HG02840 (cell line): ENCODE results near the gene PON3.
A peak's percentile ranks its signal among the peaks of the same experiment; 100 is the strongest.

Source experiments
- ATAC-seq: cut with Tn5 transposase; IDR thresholded peaks from one replicate; pipeline ENCODE4 v1.9.1; 2021; ENCODE audit warnings: mild to moderate bottlenecking, moderate library complexity, moderate number of reproducible peaks; ENCODE audit not compliant: unreplicated experiment, low FRiP score

The PON3 gene

DNA sequence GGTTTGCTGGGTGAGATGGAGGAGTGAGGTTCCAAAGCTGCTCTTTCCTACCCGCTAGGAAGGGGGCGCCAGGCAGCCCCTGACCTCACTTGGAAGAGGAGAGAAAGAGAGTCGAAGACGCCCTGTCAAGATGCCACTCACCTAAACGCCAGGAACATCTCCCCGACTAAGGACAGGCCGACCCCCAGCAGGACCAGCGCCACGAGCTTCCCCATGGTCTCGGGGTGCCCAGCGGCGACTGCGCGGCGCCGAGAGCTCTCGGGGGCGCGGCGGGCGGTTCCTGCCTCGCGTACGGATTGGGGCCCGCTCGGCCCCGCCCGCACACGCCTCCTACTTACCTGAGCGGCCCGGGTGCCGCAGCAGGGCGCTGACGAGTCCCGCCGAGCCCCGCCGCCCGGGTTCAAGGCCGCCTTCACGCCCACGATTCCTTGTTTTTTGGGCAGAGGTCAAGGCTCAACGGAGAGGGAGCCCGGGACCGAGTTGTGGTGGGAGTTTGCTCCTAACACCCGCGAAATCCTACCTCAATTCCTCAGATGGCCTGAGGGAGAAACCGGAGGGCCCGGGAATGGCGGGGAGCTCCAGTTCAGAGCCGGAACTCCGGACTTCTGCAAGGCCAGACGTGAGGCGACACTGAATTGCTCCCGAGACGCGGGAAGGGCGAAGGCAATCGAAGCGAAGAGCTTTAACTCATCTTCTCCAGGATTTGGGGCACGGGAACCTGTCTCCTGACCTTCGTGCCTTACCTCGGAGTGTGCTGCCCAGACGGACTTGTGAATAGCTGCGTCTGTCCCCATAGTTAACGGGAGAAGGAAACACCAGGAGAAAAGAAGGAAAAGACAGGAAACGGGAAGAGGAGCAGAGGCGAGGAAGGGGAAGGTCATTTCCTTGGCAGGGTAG is at the start of gene PON3:
Gene PON3 (minus strand): TSS at position 240 of the 897 bp plus-strand sequence. CDS start 25 bp downstream, at position 215.
- no peak for ATAC-seq

GRCh38 chr7:95444796-95445195 is 48.6 kb upstream of the PON3 start:
- ATAC-seq: no peak

- no peak for ATAC-seq
These were observed 45.1 kb upstream of the PON3 start for GRCh38 chr7:95441042-95441823.

- no peak for ATAC-seq
These were observed 44.3 kb upstream of the PON3 start for GRCh38 chr7:95440394-95441038.

- ATAC-seq: no peak
These were observed 40.2 kb upstream of the PON3 start for GRCh38 chr7:95436407-95436806.

DNA sequence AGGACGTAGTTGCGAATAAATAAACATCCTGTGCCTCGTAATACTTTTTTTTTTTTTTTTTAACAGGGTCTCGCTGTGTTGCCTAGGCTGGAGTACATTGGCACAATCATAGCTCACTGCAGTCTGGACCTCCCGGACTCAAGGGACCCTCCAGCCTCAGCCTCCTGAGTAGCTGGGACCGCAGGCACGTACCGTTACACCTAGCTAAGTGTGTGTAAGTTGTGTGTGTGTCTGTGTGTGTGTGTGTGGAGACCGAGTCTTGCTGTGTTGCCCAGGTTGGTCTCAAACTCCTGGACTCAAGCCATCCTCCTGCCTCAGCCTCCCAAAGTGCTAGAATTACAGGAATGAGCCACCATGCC is 39.2 kb upstream of the PON3 start:
- no peak for ATAC-seq

- ATAC-seq: peak; percentile 97
These were observed 38.6 kb upstream of the PON3 start, which contains the start of gene PON2 for GRCh38 chr7:95434557-95435421. Gene PON2 (minus strand): TSS chr7:95435028. CDS start chr7:95434951, 77 bp downstream.

DNA sequence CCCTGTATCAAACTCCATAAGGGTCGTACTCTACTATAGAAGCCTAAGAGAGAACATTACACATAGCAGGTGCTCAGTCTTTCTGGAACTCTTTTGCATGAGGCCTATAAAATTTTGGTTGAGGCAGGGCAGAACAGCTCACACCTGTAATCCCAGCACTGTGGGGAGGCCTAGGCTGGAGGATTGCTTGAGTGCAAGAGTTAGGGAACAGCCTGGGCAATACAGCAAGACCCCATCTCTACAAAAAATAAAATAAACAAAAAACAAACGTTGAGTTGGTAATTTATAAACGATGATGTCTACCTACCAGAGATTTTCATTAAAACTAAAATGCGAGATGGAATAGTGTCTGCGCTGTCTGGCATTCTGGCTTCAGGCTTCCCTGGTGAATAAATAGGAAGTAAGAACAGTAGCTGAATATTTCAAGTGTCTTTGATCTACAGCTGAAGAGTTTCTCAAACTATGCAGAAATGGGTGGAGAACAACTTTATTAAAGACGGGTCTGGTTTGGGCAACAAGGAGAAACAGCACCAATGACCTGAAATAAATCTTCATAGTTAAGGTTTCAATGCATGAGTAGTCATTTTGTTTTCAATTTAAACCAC is 37.9 kb upstream of the PON3 start:
- ATAC-seq: no peak

- no peak for ATAC-seq
These were observed 37.0 kb upstream of the PON3 start for GRCh38 chr7:95433129-95433528.

DNA sequence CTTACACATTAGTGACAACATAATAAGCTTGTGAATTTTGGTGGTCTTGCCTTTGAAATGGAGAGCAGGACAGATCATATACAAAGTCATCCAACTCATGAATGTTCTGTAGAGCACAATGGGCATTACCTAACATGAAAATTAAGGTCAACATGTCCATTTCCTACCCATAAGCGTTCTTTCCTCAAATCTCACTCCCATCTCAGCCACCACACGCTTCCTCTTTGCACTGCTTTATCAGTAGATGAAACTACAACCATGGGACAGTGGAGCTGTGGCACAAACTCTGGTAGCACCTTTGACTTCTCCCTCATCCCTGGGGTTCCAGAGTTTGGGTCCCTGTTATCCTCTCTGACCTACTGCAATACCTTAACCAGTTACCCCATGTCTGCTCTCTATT is 36.4 kb upstream of the PON3 start:
- ATAC-seq: no peak

GRCh38 chr7:95430864-95431263 is 34.7 kb upstream of the PON3 start:
- no peak for ATAC-seq

GRCh38 chr7:95429241-95429990 is 33.2 kb upstream of the PON3 start:
- no peak for ATAC-seq

DNA sequence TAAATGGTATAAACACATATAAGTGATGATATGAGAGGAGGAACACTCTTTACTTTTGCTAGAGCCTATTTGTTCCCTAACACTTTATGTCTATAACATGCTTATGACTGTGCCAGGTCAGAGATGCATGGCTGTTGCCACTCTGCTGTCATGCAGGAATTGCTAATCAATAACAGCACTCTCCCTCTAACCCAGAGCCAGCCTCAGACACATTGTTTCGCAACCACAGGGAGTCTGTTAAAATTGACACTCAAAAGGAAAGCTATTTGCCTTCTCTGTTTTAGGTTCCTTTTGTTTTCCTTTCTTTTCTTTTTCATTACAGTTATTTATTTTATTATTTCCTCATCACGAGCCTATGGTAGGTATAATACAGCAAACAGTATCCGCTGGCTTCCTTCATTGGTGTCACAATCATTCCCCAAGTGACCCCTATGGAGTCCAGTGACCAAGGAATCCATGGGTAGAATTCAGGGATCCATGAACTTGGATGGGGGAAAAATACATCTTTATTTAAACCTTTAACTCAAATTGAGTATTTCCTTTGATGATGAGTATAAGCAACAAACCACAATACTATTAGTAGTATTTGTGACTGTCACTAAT is 31.8 kb upstream of the PON3 start:
- ATAC-seq: no peak

DNA sequence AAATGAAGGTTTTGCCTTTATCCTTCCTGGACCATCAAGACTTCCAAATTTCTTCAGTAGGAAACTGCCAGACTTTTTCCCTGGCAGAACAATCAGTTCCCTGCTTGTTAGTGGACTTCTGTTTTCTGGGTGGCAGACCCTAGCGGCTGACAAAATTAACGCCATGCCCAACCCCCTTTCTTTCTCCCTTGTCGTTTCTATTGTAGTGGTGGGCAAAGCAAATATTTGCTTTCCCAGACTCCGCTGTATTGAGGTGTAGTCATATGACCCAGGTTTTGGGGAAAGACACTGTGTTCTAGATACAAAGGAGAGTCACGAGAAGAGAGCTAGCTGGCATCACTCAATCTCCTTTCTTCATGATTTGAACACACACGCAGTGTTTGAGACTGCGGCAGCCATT is 31.0 kb upstream of the PON3 start:
- ATAC-seq: no peak

DNA sequence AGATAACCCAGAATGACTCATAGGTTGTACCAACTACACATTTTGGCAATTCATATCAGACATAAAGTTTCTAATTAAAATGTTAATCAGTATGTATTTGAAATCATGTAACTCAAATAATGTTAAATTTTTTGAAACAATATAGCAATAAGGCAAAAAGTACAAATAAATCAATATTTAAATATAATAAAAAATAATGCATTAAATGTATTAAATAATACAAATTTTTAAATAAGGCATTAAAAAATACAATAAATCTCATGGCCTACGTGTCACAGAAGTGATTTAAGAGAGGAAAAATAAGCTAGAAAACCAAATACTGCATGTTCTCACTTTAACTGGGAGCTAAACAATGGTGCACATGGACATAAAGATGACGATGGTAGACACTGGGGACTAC is 29.5 kb upstream of the PON3 start:
- no peak for ATAC-seq

DNA sequence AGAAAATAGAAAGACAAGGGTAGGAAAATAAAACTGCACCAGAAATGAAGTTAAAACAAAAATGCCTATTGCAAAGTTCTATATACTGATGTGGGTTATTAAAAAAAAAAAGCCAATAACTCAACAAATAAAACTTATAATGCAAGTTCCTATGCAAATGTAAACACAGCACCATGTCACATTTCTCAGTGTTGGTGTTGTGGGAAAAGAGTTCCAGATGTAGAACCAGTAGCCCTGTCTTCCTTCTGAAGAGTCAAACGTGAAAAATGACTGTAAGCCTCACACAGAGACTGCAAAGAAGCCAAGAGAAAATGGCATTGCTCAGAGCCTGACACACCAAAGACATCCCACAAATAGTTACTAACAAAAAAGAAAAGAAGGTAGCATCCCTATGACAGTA is 28.5 kb upstream of the PON3 start:
- ATAC-seq: no peak

DNA sequence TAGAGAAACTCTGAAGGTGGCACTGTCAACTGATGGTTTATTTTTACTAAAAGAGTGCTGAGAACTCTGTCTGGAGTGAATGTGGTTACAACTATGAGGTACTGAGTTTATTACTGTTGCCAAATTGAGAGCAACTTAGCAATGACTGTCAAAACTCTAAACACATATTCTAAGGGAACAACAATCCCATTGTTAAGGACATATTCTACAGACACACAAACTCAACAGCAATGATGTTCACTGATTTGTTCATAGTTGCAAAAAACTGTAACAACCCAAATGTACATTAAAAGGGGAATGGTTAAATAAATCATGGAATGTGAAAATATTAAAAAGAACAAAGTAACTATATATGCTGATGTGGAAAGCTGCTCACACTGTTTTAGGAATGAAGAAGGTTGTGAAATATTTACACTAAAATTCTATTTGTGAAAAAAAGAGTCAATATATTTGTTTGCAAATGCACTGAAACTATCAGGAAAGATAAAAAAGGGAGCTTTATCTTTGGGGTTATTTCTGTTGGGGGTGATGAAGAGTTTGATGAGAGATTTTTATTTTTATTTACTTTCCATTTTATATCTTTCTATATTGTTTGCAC is 25.8 kb upstream of the PON3 start:
- ATAC-seq: no peak
